Gastroesophageal sphincter (tissue), 3 donors: Measurements from ENCODE around the gene MRPL20.

Experiments used
- CTCF ChIP-seq, 4 experiments: fragments of 200-600 bp in 2 of 4; fragments of 450-650 bp in 2 of 4; sonication (generic) in 1 of 4; IDR thresholded peaks; one replicate each; pipeline ENCODE4 v1.5.1; 2017 to 2019; ENCODE audit warnings: antibody characterized with exemption in 4 of 4, mild to moderate bottlenecking in 2 of 4, moderate library complexity in 2 of 4
- EP300 ChIP-seq: sonication (generic); formaldehyde crosslinking; IDR thresholded peaks from one replicate; pipeline ENCODE4 v1.6.1; 2017; ENCODE audit warnings: antibody characterized with exemption, mild to moderate bottlenecking
- POLR2A ChIP-seq, 2 donors: fragments of 450-650 bp; IDR thresholded peaks; one replicate each; pipeline ENCODE4 v1.6.1; 2017; ENCODE audit warnings: antibody characterized with exemption in 2 of 2, mild to moderate bottlenecking in 2 of 2, moderate library complexity in 1 of 2
- POLR2AphosphoS5 ChIP-seq: sonication (generic); formaldehyde crosslinking; IDR thresholded peaks from one replicate; pipeline ENCODE4 v1.6.1; 2017; ENCODE audit warnings: antibody characterized with exemption

- no peak for TF ChIP-seq CTCF (IDR thresholded peaks at IDR 0.05)
- TF ChIP-seq POLR2A (IDR thresholded peaks at IDR 0.05) = no peak
- no peak for TF ChIP-seq EP300
- TF ChIP-seq POLR2AphosphoS5 = no peak
Observed at GRCh38 chr1:1423245-1423597, 16.1 kb upstream of the MRPL20 start.
